ENCODE data around the gene OGDH.

Gene OGDH

DNA sequence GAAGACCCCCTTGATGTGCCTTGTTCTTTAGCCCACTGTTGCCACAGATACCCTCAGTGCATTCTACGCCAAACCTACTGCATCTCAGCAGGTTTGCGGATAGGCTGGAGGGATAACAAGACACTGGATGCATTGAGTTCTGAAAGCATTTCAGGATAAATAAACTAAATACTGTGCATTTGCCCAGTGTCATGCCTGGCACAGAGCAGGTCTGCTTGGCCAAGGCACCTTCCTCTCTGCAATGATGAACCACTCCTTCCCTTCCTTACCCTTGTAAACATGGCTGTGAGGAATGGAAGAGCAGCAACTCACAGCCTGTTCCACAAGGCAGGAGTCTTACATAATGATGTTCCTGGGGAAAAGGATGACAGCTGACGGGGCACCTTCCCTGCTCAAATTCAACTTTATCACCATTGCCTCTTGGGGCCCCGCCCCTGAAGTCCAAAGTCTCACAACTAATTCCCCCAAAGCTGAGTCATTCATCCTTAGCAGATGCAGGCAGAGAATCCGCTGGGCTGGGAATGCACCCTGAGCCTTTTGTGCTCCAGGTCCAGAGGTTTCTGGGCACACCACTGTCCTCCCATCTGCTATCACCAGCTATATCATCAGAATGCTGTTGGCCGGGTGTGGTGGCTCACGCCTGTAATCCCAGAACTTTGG lies 44.3 kb upstream of the OGDH start:
- TF ChIP-seq SIN3A (IDR thresholded peaks at IDR 0.05; ENCODE audit: borderline replicate concordance, insufficient read depth, low read length) = no peak
- TF ChIP-seq FOXP2 (optimal IDR thresholded peaks at IDR 0.05; ENCODE audit: borderline replicate concordance, extremely low read depth, extremely low read length, insufficient read depth) = no peak
- TF ChIP-seq, protein P1, sequence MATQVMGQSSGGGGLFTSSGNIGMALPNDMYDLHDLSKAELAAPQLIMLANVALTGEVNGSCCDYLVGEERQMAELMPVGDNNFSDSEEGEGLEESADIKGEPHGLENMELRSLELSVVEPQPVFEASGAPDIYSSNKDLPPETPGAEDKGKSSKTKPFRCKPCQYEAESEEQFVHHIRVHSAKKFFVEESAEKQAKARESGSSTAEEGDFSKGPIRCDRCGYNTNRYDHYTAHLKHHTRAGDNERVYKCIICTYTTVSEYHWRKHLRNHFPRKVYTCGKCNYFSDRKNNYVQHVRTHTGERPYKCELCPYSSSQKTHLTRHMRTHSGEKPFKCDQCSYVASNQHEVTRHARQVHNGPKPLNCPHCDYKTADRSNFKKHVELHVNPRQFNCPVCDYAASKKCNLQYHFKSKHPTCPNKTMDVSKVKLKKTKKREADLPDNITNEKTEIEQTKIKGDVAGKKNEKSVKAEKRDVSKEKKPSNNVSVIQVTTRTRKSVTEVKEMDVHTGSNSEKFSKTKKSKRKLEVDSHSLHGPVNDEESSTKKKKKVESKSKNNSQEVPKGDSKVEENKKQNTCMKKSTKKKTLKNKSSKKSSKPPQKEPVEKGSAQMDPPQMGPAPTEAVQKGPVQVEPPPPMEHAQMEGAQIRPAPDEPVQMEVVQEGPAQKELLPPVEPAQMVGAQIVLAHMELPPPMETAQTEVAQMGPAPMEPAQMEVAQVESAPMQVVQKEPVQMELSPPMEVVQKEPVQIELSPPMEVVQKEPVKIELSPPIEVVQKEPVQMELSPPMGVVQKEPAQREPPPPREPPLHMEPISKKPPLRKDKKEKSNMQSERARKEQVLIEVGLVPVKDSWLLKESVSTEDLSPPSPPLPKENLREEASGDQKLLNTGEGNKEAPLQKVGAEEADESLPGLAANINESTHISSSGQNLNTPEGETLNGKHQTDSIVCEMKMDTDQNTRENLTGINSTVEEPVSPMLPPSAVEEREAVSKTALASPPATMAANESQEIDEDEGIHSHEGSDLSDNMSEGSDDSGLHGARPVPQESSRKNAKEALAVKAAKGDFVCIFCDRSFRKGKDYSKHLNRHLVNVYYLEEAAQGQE (IDR thresholded peaks at IDR 0.05; ENCODE audit: insufficient read depth in 1 of 2, low read depth in 2 of 2, low read length in 2 of 2) = no peak
- TF ChIP-seq TAF1 (IDR thresholded peaks at IDR 0.05; ENCODE audit: borderline replicate concordance, insufficient read depth, low read length) = no peak
- TF ChIP-seq POLR2AphosphoS5 (IDR thresholded peaks at IDR 0.05; ENCODE audit: low read depth, low read length) = no peak

DNA sequence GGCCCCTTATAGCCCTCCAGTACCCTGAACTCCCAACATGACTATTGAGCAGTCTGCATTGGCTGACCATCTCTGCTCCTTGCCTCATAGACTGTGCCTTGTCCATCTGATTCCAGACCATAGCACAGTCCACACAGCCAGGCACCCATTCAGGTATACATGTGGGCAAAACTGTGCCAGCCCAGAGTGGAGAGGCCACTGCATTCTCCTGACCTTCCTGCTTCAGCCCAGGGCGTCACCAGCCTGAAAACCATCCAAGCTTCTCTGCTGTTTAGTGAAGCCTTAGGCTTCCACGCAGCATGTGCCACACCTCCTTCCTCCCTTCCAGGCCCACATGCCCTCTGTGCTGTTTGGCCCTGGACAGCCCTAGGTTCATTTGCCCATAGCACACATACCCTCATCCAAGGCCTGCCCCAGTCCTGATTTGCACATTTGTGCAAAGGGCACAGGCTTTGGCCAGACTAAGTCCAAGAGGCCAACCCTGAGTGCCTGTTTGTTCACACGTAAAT lies 43.2 kb upstream of the OGDH start:
- no peak for TF ChIP-seq FOXP2 (optimal IDR thresholded peaks at IDR 0.05; ENCODE audit: borderline replicate concordance, extremely low read depth, extremely low read length, insufficient read depth)
- no peak for TF ChIP-seq SIN3A (IDR thresholded peaks at IDR 0.05; ENCODE audit: borderline replicate concordance, insufficient read depth, low read length)
- TF ChIP-seq, protein P1 (IDR thresholded peaks at IDR 0.05; ENCODE audit: insufficient read depth in 1 of 2, low read depth in 2 of 2, low read length in 2 of 2) = no peak
- no peak for TF ChIP-seq TAF1 (IDR thresholded peaks at IDR 0.05; ENCODE audit: borderline replicate concordance, insufficient read depth, low read length)

DNA sequence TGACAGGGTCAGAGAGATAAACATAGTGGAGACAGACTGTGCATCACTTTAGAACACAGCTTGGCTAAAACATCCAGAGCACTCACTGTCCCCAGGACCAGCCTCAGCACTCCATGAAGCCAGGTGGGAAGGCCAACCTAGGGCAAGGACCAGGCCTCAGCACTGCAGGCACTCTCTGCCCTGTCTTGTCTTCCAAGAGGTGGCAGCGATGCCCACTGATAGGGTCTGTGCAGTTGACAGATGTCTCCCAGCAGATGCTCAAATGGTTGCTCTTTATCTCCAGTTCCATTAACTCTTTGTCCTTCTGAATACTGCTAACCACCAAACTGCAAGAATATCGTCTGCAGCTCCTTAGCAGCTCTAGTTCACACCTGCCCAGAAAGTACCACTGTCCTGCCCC lies 41.8 kb upstream of the OGDH start:
- TF ChIP-seq TAF1 (IDR thresholded peaks at IDR 0.05; ENCODE audit: borderline replicate concordance, insufficient read depth, low read length) = no peak
- TF ChIP-seq POLR2AphosphoS5 (IDR thresholded peaks at IDR 0.05; ENCODE audit: low read depth, low read length) = no peak; the same call in 1 of the 2 replicates
- no peak for TF ChIP-seq SIN3A (IDR thresholded peaks at IDR 0.05; ENCODE audit: borderline replicate concordance, insufficient read depth, low read length)
- TF ChIP-seq FOXP2 (optimal IDR thresholded peaks at IDR 0.05; ENCODE audit: borderline replicate concordance, extremely low read depth, extremely low read length, insufficient read depth) = no peak
- TF ChIP-seq, protein P1 (IDR thresholded peaks at IDR 0.05; ENCODE audit: insufficient read depth in 1 of 2, low read depth in 2 of 2, low read length in 2 of 2) = no peak

DNA sequence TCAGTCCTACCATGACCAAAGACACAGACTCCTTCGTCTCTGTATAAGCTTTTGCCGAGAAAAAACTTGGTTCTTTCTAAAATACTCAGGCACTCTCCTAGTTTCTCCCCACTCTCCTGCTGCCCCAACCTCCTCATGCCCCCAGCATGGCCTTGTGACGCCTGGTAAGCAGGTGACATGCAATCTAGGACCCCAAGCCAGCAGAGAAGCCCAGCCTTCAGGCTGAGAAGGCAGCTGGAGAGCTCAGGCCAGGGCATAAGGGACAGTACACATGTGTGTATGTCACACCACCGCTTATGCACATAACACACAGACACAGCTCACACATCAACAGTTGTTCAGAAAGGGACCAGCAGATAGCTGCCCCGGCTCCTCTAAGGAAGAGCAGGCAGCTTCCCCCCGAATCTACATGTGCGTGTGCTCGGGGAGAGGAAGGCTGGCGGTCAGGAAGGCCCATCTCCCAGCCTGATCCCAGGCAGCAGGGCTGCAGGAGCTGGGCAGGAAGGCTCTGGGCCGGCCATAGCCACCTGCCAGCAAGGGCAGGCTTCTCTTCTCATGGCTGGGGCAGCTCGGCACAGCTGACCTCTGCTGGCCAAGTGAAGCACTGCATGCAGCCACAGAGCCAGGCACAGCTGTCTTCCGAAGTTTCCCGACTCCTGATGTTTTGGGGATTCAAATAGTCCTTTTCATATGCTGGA lies 41.2 kb upstream of the OGDH start:
- TF ChIP-seq, protein P1 (IDR thresholded peaks at IDR 0.05; ENCODE audit: insufficient read depth in 1 of 2, low read depth in 2 of 2, low read length in 2 of 2) = no peak
- TF ChIP-seq SIN3A (IDR thresholded peaks at IDR 0.05; ENCODE audit: borderline replicate concordance, insufficient read depth, low read length) (no peak), POLR2AphosphoS5 (IDR thresholded peaks at IDR 0.05; ENCODE audit: low read depth, low read length) (no peak; the same call in 1 of the 2 replicates), FOXP2 (optimal IDR thresholded peaks at IDR 0.05; ENCODE audit: borderline replicate concordance, extremely low read depth, extremely low read length, insufficient read depth) (no peak), TAF1 (IDR thresholded peaks at IDR 0.05; ENCODE audit: borderline replicate concordance, insufficient read depth, low read length) (no peak)

Data from PFSK-1 (cell line).